GM23338 (cell line): Measurements from ENCODE around the gene ZBTB20. TPM values are rescaled to one million over a fixed set of nuclear protein-coding genes. Genes with fewer than 3 reads are reported as not detected.

Source experiments
- ATAC-seq: fragments of 200-7000 bp; cut with Tn5 transposase; 3 replicates; pipeline ENCODE4 v1.9.1; 2020
- DNase-seq: peaks from one replicate; pipeline ENCODE4 v3.0.0-alpha.2; 2015; ENCODE audit warnings: low spot score
- H2AFZ ChIP-seq: fragments of 200-600 bp; sonication (generic); 2 replicates; pipeline ENCODE4 v1.8.0; 2016; ENCODE audit warnings: antibody characterized with exemption, mild to moderate bottlenecking, moderate library complexity
- H3F3A ChIP-seq: fragments of 200-600 bp; sonication (generic); replicated peaks from 2 replicates; pipeline ENCODE4 v1.8.0; 2017; ENCODE audit warnings: antibody characterized with exemption, mixed run types, low read depth
- H3K27ac ChIP-seq: fragments of 200-600 bp; sonication (generic); 2 replicates; pipeline ENCODE4 v1.6.1; 2016; ENCODE audit warnings: low read depth
- H3K27me3 ChIP-seq: fragments of 200-600 bp; sonication (generic); 2 replicates; pipeline ENCODE4 v1.8.0; 2016; ENCODE audit warnings: mild to moderate bottlenecking, mixed run types, moderate library complexity; ENCODE audit not compliant: insufficient read depth
- H3K36me3 ChIP-seq: fragments of 200-600 bp; sonication (generic); 2 replicates; pipeline ENCODE4 v1.8.0; 2016; ENCODE audit warnings: mild to moderate bottlenecking; ENCODE audit not compliant: insufficient read depth
- H3K4me1 ChIP-seq: fragments of 200-600 bp; sonication (generic); 2 replicates; pipeline ENCODE4 v1.8.0; 2016; ENCODE audit warnings: mild to moderate bottlenecking, moderate library complexity; ENCODE audit not compliant: insufficient read depth
- H3K4me2 ChIP-seq: fragments of 200-600 bp; sonication (generic); 2 replicates; pipeline ENCODE4 v1.7.1; 2017; ENCODE audit warnings: mixed run types
- H3K4me3 ChIP-seq: fragments of 200-600 bp; sonication (generic); 2 replicates; pipeline ENCODE4 v1.6.1; 2016; ENCODE audit warnings: mixed run types
- H3K79me2 ChIP-seq: fragments of 200-600 bp; sonication (generic); replicated peaks from 2 replicates; pipeline ENCODE4 v1.8.0; 2017; ENCODE audit warnings: mild to moderate bottlenecking; ENCODE audit not compliant: insufficient read depth
- H3K9me2 ChIP-seq: fragments of 200-600 bp; sonication (generic); 2 replicates; pipeline ENCODE4 v1.8.0; 2017; ENCODE audit not compliant: insufficient read depth
- H4K20me1 ChIP-seq: fragments of 200-600 bp; sonication (generic); replicated peaks from 2 replicates; pipeline ENCODE4 v1.8.0; 2017; ENCODE audit warnings: mild to moderate bottlenecking; ENCODE audit not compliant: insufficient read depth
- H3K27ac Mint-ChIP-seq: 2 replicates; pipeline ENCODE4 v1.8.0; 2020; ENCODE audit warnings: inconsistent platforms, mild to moderate bottlenecking, moderate library complexity, mixed read lengths
- H3K27me3 Mint-ChIP-seq: 3 replicates; pipeline ENCODE4 v1.8.0; 2022; ENCODE audit warnings: low read depth, mild to moderate bottlenecking, moderate library complexity, mixed read lengths, inconsistent platforms; ENCODE audit not compliant: insufficient read depth, poor library complexity
- H3K36me3 Mint-ChIP-seq: 3 replicates; pipeline ENCODE4 v1.8.0; 2021; ENCODE audit warnings: low read depth, mild to moderate bottlenecking, inconsistent platforms, moderate library complexity, mixed read lengths
- H3K4me1 Mint-ChIP-seq: 3 replicates; pipeline ENCODE4 v1.8.0; 2020; ENCODE audit warnings: mild to moderate bottlenecking, inconsistent platforms, mixed read lengths
- H3K4me3 Mint-ChIP-seq: 3 replicates; pipeline ENCODE4 v1.8.0; 2021; ENCODE audit warnings: moderate library complexity, mild to moderate bottlenecking, inconsistent platforms, mixed read lengths
- H3K9me3 Mint-ChIP-seq: 3 replicates; pipeline ENCODE4 v1.8.0; 2020; ENCODE audit warnings: moderate library complexity, mild to moderate bottlenecking, inconsistent platforms, mixed read lengths
- CREB1 ChIP-seq: fragments of 250-450 bp; sonication (Bioruptor Pico); IDR thresholded peaks from 2 replicates; pipeline ENCODE4 v1.5.0; 2020; ENCODE audit warnings: low read depth, mild to moderate bottlenecking, moderate library complexity
- CTCF ChIP-seq, 2 experiments: fragments of 200-600 bp in 1 of 2; sonication (generic) in 1 of 2; conservative IDR thresholded peaks; 2 replicates each; pipeline versions ENCODE4 v1.5.1 to v1.6.1; 2016 to 2017; ENCODE audit warnings: antibody characterized with exemption in 2 of 2, low read depth in 2 of 2, mild to moderate bottlenecking in 2 of 2, moderate library complexity in 1 of 2
- EZH2 ChIP-seq: fragments of 200-600 bp; sonication (generic); IDR thresholded peaks from one replicate; pipeline ENCODE4 v1.8.0; 2017; ENCODE audit warnings: antibody characterized with exemption, mild to moderate bottlenecking, low read depth; ENCODE audit not compliant: unreplicated experiment
- EZH2phosphoT487 ChIP-seq: fragments of 200-600 bp; sonication (generic); IDR thresholded peaks from one replicate; pipeline ENCODE4 v1.8.1; 2018; ENCODE audit warnings: antibody characterized with exemption; ENCODE audit not compliant: unreplicated experiment
- JUNB ChIP-seq: IDR thresholded peaks from one replicate; pipeline ENCODE4 v1.6.1; 2016; ENCODE audit warnings: antibody characterized with exemption; ENCODE audit not compliant: unreplicated experiment
- NANOG ChIP-seq: IDR thresholded peaks from 2 replicates; pipeline ENCODE4 v1.6.1; 2016; ENCODE audit warnings: antibody characterized with exemption, borderline replicate concordance
- POLR2AphosphoS5 ChIP-seq: IDR thresholded peaks from 2 replicates; pipeline ENCODE4 v1.6.1; 2016; ENCODE audit warnings: antibody characterized with exemption, low read depth
- REST ChIP-seq: IDR thresholded peaks from one replicate; pipeline ENCODE4 v1.6.1; 2018; ENCODE audit warnings: antibody characterized with exemption; ENCODE audit not compliant: unreplicated experiment
- STAT1 ChIP-seq: IDR thresholded peaks from one replicate; pipeline ENCODE4 v1.6.1; 2016; ENCODE audit warnings: antibody characterized with exemption; ENCODE audit not compliant: unreplicated experiment
- ZNF114 ChIP-seq: fragments of 250-450 bp; sonication (Bioruptor Pico); IDR thresholded peaks from 2 replicates; pipeline ENCODE4 v1.5.0; 2020; ENCODE audit warnings: mild to moderate bottlenecking, moderate library complexity
- ZNF331 ChIP-seq: fragments of 250-450 bp; sonication (Bioruptor Pico); IDR thresholded peaks from 2 replicates; pipeline ENCODE4 v1.5.0; 2020; ENCODE audit warnings: low read depth, mild to moderate bottlenecking, moderate library complexity
- ZNF462 ChIP-seq: fragments of 250-450 bp; sonication (Bioruptor Pico); IDR thresholded peaks from 2 replicates; pipeline ENCODE4 v1.5.0; 2020; ENCODE audit warnings: mild to moderate bottlenecking, moderate library complexity
- polyA plus RNA-seq: library from polyadenylated mRNA; unstranded; fragments of >200 nt; fragmentation: Nextera tagmentation; extraction: Ambion mirVana; gene quantifications from 2 replicates; pipeline ENCODE4 v1.2.1, GENCODE V29; 2016
- total RNA-seq: library from RNA; depleted of rRNA; stranded (reverse); fragments of >200 nt; shearing (Covaris generic); gene quantifications from 2 replicates; pipeline ENCODE4 v1.2.3, GENCODE V29; 2014
- TF ChIP-seq, protein P1 (sequence below): IDR thresholded peaks from 2 replicates; pipeline ENCODE4 v1.6.1; 2016; ENCODE audit warnings: antibody characterized with exemption

The ZBTB20 gene
- total and polyA plus RNA-seq, 2 experiments from 2014 or later = 2.0 to 3.3 TPM

DNA sequence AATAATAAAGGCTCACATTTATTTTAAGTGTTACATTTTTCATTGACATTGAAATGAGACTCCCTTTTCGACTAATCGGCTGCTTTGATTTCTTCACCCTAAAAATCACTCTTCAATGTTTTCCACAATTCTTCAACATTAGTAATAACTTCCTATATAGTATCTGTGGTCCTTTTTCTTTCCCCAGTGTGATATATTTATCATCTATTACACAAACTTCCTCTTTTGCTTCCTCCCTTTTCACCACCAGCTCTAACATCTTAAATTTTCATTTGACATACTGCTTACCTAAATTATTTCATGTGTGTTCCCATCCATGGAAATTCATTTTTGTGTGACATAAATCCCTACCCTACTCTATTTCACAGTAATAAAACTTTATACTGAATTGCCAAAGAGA is 608.9 kb downstream of the ZBTB20 start:
- H2AFZ ChIP-seq = no peak overlapping the region
- no peaks in the 10 kb centered on the region for H3K27me3 Mint-ChIP-seq
- no peaks in the 10 kb centered on the region; the same call in 1 of the 2 replicates for H3K9me2 ChIP-seq
- DNase-seq (no peak), ATAC-seq (no peak)
- peaks cover 24% of the 10 kb centered on the region for H3K4me1 Mint-ChIP-seq
- no peaks in the 10 kb centered on the region; the same call in 2 of the 3 replicates for H3K9me3 Mint-ChIP-seq
- H3K79me2 ChIP-seq = no peaks in the 10 kb centered on the region
- peaks cover 3% of the 10 kb centered on the region; the same call in 1 of the 3 replicates for H3K36me3 Mint-ChIP-seq
- H3K4me3 Mint-ChIP-seq = no peak overlapping the region
- no peaks in the 10 kb centered on the region for H3F3A ChIP-seq
- TF ChIP-seq EZH2phosphoT487 (no peak), POLR2AphosphoS5 (no peak), CTCF (conservative IDR thresholded peaks at IDR 0.05; ENCODE audit: low read depth in 2 of 2) (no peak), EZH2 (no peak), JUNB (no peak), NANOG (no peak), REST (no peak), ZNF331 (CRISPR knock-in tag) (no peak), ZNF462 (CRISPR knock-in tag) (no peak), CREB1 (CRISPR knock-in tag) (no peak), ZNF114 (CRISPR knock-in tag) (no peak), STAT1 (no peak)
- TF ChIP-seq, protein P1, sequence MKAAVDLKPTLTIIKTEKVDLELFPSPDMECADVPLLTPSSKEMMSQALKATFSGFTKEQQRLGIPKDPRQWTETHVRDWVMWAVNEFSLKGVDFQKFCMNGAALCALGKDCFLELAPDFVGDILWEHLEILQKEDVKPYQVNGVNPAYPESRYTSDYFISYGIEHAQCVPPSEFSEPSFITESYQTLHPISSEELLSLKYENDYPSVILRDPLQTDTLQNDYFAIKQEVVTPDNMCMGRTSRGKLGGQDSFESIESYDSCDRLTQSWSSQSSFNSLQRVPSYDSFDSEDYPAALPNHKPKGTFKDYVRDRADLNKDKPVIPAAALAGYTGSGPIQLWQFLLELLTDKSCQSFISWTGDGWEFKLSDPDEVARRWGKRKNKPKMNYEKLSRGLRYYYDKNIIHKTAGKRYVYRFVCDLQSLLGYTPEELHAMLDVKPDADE = no peak
- no peaks in the 10 kb centered on the region for H4K20me1 ChIP-seq
- no peak overlapping the region for H3K4me2 ChIP-seq
- no peaks in the 10 kb centered on the region for H3K27me3 ChIP-seq
- no peak overlapping the region for H3K4me3 ChIP-seq
- H3K27ac ChIP-seq = no peak overlapping the region
- H3K27ac Mint-ChIP-seq = no peak overlapping the region
- H3K4me1 ChIP-seq = peaks cover 23% of the 10 kb centered on the region
- no peaks in the 10 kb centered on the region for H3K36me3 ChIP-seq
